VCaP (cell line): ENCODE data around the gene PES1.

Experiments
- H3K27ac ChIP-seq: fragments of 450-650 bp; 2 replicates; pipeline ENCODE4 v1.5.1; 2017
- TF ChIP-seq, protein P1 (sequence below): fragments of 450-650 bp; conservative IDR thresholded peaks from 2 replicates; pipeline ENCODE4 v1.5.1; 2017; ENCODE audit warnings: mild to moderate bottlenecking, moderate library complexity

Gene PES1

DNA sequence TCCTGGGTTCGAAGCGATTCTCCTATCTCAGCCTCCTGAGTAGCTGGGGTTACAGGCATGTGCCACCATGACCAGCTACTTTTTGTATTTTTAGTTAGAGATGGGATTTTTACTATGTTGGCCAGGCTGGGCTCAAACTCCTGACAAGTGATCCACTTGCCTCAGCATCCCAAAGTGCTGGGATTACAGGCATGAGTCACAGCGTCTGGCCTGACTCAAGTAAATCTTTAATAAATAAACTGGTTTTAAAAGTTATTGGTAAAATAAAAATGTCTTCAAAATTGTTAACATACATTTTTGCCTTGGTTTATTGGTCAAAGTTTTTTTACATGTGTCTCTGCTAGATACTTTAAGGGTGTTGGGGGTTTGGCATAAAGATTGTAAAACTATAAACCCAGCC is 7.3 kb upstream of the PES1 start:
- H3K27ac ChIP-seq = no peak overlapping the region
- TF ChIP-seq, protein P1, sequence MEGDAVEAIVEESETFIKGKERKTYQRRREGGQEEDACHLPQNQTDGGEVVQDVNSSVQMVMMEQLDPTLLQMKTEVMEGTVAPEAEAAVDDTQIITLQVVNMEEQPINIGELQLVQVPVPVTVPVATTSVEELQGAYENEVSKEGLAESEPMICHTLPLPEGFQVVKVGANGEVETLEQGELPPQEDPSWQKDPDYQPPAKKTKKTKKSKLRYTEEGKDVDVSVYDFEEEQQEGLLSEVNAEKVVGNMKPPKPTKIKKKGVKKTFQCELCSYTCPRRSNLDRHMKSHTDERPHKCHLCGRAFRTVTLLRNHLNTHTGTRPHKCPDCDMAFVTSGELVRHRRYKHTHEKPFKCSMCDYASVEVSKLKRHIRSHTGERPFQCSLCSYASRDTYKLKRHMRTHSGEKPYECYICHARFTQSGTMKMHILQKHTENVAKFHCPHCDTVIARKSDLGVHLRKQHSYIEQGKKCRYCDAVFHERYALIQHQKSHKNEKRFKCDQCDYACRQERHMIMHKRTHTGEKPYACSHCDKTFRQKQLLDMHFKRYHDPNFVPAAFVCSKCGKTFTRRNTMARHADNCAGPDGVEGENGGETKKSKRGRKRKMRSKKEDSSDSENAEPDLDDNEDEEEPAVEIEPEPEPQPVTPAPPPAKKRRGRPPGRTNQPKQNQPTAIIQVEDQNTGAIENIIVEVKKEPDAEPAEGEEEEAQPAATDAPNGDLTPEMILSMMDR = no peak

- H3K27ac ChIP-seq = no peak overlapping the region
- TF ChIP-seq, protein P1 = no peak
These were observed 5.2 kb upstream of the PES1 start for GRCh38 chr22:30596886-30597285.

GRCh38 chr22:30596199-30596598 is 4.5 kb upstream of the PES1 start:
- TF ChIP-seq, protein P1 = no peak
- H3K27ac ChIP-seq = no peak overlapping the region

DNA sequence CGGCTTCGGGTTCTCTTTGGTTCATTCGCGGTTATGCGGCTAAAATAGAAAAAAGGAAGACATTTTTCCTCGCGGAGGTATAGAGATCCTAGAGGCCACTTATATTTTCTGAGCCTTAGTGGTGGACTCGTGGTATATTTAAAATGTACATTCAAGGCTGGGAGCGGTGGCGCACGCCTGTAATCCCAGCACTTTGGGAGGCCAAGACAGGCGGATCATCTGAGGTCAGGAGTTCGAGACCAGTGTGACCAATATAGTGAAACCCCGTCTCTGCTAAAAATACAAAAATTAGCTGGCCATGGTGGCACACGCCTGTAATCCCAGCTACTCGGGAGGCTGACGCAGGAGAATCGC is 627 bp upstream of the PES1 start:
- peak overlapping the region; percentile 87 for H3K27ac ChIP-seq

- TF ChIP-seq, protein P1 = no peak
- peak overlapping the region; percentile 87 for H3K27ac ChIP-seq
These were observed 521 bp downstream of the PES1 start for GRCh38 chr22:30591191-30591587.

DNA sequence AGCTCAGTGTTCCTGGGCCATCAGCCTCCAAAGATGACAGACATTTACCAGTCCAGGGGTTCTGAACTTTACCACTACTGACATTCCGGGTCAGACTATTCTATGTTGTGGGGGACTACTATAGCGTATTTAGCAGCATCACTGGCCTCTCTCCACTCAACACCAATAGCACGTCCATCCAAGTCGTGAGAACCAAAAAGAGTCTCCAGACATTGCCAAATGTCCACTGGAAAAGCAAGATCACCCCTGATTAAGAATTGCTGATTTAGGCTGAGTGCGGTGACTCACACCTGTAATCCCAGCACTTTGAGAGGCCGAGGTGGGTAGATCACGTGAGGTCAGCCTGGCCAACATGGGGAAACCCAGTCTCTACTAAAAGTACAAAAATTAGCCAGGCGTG is 5.3 kb downstream of the PES1 start:
- TF ChIP-seq, protein P1 = no peak
- H3K27ac ChIP-seq = no peak overlapping the region

DNA sequence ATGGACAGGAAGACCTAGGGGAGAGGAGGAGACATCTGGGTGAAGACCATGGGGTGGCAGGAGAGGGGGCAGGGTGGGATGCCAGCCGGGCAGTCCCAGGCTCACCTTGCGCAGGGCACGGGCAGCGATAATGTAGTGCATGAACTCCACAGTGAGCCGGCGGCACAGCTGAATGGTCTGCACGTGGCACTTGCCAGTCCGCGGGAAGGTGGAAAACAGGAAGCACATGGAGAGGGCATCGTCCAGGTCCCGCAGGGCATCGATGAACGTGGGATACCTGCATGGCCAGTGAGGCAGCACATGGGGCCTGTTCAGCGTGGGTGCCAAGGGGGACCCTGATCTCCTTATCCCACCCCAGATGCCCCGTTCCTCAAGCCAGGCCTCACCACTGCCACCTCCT is 7.3 kb downstream of the PES1 start:
- TF ChIP-seq, protein P1 = no peak
- no peak overlapping the region for H3K27ac ChIP-seq

GRCh38 chr22:30582788-30583545 is 8.7 kb downstream of the PES1 start:
- no peak overlapping the region for H3K27ac ChIP-seq
- TF ChIP-seq, protein P1 = no peak
